ENCODE data around the gene ATP10D. TPM values are rescaled to one million over a fixed set of nuclear protein-coding genes. Genes with fewer than 3 reads are reported as not detected.
A peak's percentile ranks its signal among the peaks of the same experiment; 100 is the strongest.

Gene ATP10D
- total and polyA plus RNA-seq, 12 donors: 3.8 to 70.0 (median 22.6) TPM

GRCh38 chr4:47597696-47598095, 112.6 kb downstream of the ATP10D start:
- intact Hi-C loops (cut with DNase I): no loop called here
- H3K9me3 ChIP-seq (replicated peaks in 1 of 3): no peaks in the 10 kb centered on the region
- H3K36me3 ChIP-seq (replicated peaks in 1 of 2): no peaks in the 10 kb centered on the region
- TF ChIP-seq POLR2A (IDR thresholded peaks at IDR 0.05) (no peak), CTCF (IDR thresholded peaks at IDR 0.05) (no peak)
- H3K27me3 ChIP-seq: no peaks in the 10 kb centered on the region
- H3K4me3 ChIP-seq: no peak overlapping the region
- DNase-seq: no peak
- WGBS, 4 donors: 69 to 84% (median 82%) methylated on average over 1 of the region's 1 CpG
- no peaks in the 10 kb centered on the region for H3K4me1 ChIP-seq (replicated peaks in 1 of 2)
- no peak overlapping the region for H3K27ac ChIP-seq

GRCh38 chr4:47598320-47598719, 113.2 kb downstream of the ATP10D start:
- H3K27me3 ChIP-seq: no peaks in the 10 kb centered on the region
- no peak overlapping the region for H3K4me3 ChIP-seq
- peak in 1 of 7 donors; percentile 1 for DNase-seq
- 62 to 78% (median 74%) methylated on average over 1 of the region's 1 CpG for whole genome bisulfite sequencing, 4 donors
- no peaks in the 10 kb centered on the region for H3K36me3 ChIP-seq (replicated peaks in 1 of 2)
- no peak overlapping the region for H3K27ac ChIP-seq
- intact Hi-C loops (cut with DNase I): no loop called here
- H3K4me1 ChIP-seq (replicated peaks in 1 of 2): no peaks in the 10 kb centered on the region
- TF ChIP-seq POLR2A (IDR thresholded peaks at IDR 0.05) (no peak), CTCF (IDR thresholded peaks at IDR 0.05) (no peak)
- H3K9me3 ChIP-seq (replicated peaks in 1 of 3): no peaks in the 10 kb centered on the region

- intact Hi-C loops (cut with DNase I): no loop called here
- H3K27ac ChIP-seq: no peak overlapping the region
- WGBS, 4 donors: 91 to 97% (median 92%) methylated on average over 3 of the region's 3 CpGs
- no peaks in the 10 kb centered on the region for H3K36me3 ChIP-seq (replicated peaks in 1 of 2)
- no peaks in the 10 kb centered on the region for H3K9me3 ChIP-seq (replicated peaks in 1 of 3)
- DNase-seq: no peak
- no peaks in the 10 kb centered on the region for H3K4me1 ChIP-seq (replicated peaks in 1 of 2)
- H3K4me3 ChIP-seq: no peak overlapping the region
- H3K27me3 ChIP-seq: no peaks in the 10 kb centered on the region
- TF ChIP-seq POLR2A (IDR thresholded peaks at IDR 0.05): no peak
These were observed 113.8 kb downstream of the ATP10D start for GRCh38 chr4:47598896-47599295.

- H3K27me3 ChIP-seq: no peaks in the 10 kb centered on the region
- 91 to 98% (median 96%) methylated on average over 3 of the region's 3 CpGs for WGBS, 4 donors
- H3K36me3 ChIP-seq (replicated peaks in 1 of 2): no peaks in the 10 kb centered on the region
- no peak for DNase-seq
- TF ChIP-seq CTCF (IDR thresholded peaks at IDR 0.05) (no peak), POLR2A (IDR thresholded peaks at IDR 0.05) (no peak)
- H3K27ac ChIP-seq: no peak overlapping the region
- H3K4me1 ChIP-seq (replicated peaks in 1 of 2): no peaks in the 10 kb centered on the region
- no peaks in the 10 kb centered on the region for H3K9me3 ChIP-seq (replicated peaks in 1 of 3)
- H3K4me3 ChIP-seq: no peak overlapping the region
- intact Hi-C loops (cut with DNase I): no loop called here
These were observed 121.4 kb downstream of the ATP10D start for GRCh38 chr4:47606482-47606881.
